ENCODE data around the gene CIBAR2. TPM values are rescaled to one million over a fixed set of nuclear protein-coding genes. Genes with fewer than 3 reads are reported as not detected.

Gene CIBAR2
- total and polyA plus RNA-seq, 2 experiments from 2014 or later, result not detected

GRCh38 chr16:85090873-85091521 is 21.3 kb downstream of the CIBAR2 start:
- 94 to 95% methylated on average over 8 of the region's 8 CpGs for WGBS, 2 experiments (ENCODE audit: low coverage in 1 of 2, low lambda C conversion rate in 2 of 2, missing lambda C conversion rate in 2 of 2)
- Histone ChIP-seq H3K9me2 (ENCODE audit: insufficient read depth) (no peaks in the 10 kb centered on the region), H3K4me2 (ENCODE audit: unreplicated experiment) (no peak overlapping the region), H3K4me3 (no peak overlapping the region), H4K20me1 (ENCODE audit: insufficient read depth) (no peaks in the 10 kb centered on the region), H3K4me1 (ENCODE audit: insufficient read depth) (no peaks in the 10 kb centered on the region), H3K36me3 (ENCODE audit: low read depth) (no peaks in the 10 kb centered on the region), H2AFZ (no peak overlapping the region), H3F3A (ENCODE audit: insufficient read depth) (no peaks in the 10 kb centered on the region), H3K79me2 (ENCODE audit: insufficient read depth) (no peaks in the 10 kb centered on the region), H3K9ac (no peak overlapping the region), H3K9me3 (ENCODE audit: low read depth) (no peaks in the 10 kb centered on the region), H3K27me3 (replicated peaks; ENCODE audit: insufficient read depth) (peaks cover 3% of the 10 kb centered on the region), H3K27ac (no peak overlapping the region)
- in situ Hi-C loops (cut with MboI), result no loop called here
- no peak for DNase-seq
- TF ChIP-seq EZH2 (IDR thresholded peaks at IDR 0.05; ENCODE audit: insufficient read depth, poor library complexity, severe bottlenecking) (no peak), EZH2phosphoT487 (IDR thresholded peaks at IDR 0.05; ENCODE audit: insufficient read depth, low read depth) (no peak)

- Histone ChIP-seq H4K20me1 (ENCODE audit: insufficient read depth) (no peaks in the 10 kb centered on the region), H3F3A (ENCODE audit: insufficient read depth) (no peaks in the 10 kb centered on the region), H2AFZ (no peak overlapping the region), H3K27me3 (replicated peaks; ENCODE audit: insufficient read depth) (no peaks in the 10 kb centered on the region), H3K9me3 (ENCODE audit: low read depth) (no peaks in the 10 kb centered on the region), H3K4me3 (no peak overlapping the region), H3K4me2 (ENCODE audit: unreplicated experiment) (no peak overlapping the region), H3K27ac (no peak overlapping the region), H3K9me2 (ENCODE audit: insufficient read depth) (no peaks in the 10 kb centered on the region), H3K9ac (no peak overlapping the region), H3K4me1 (ENCODE audit: insufficient read depth) (no peaks in the 10 kb centered on the region), H3K36me3 (ENCODE audit: low read depth) (no peaks in the 10 kb centered on the region), H3K79me2 (ENCODE audit: insufficient read depth) (no peaks in the 10 kb centered on the region)
- TF ChIP-seq EZH2 (IDR thresholded peaks at IDR 0.05; ENCODE audit: insufficient read depth, poor library complexity, severe bottlenecking) (no peak), EZH2phosphoT487 (IDR thresholded peaks at IDR 0.05; ENCODE audit: insufficient read depth, low read depth) (no peak)
- no peak for DNase-seq
- 92 to 94% methylated on average over 13 of the region's 13 CpGs for WGBS, 2 experiments (ENCODE audit: low coverage in 1 of 2, low lambda C conversion rate in 2 of 2, missing lambda C conversion rate in 2 of 2)
- in situ Hi-C loops (cut with MboI), result no loop called here
Observed at GRCh38 chr16:85090181-85090580, 22.1 kb downstream of the CIBAR2 start.

GRCh38 chr16:85089525-85089924 is 22.7 kb downstream of the CIBAR2 start:
- Histone ChIP-seq H3K4me2 (ENCODE audit: unreplicated experiment) (no peak overlapping the region), H4K20me1 (ENCODE audit: insufficient read depth) (no peaks in the 10 kb centered on the region), H3K9me3 (ENCODE audit: low read depth) (no peaks in the 10 kb centered on the region), H3K4me1 (ENCODE audit: insufficient read depth) (no peaks in the 10 kb centered on the region), H3K4me3 (no peak overlapping the region), H3K79me2 (ENCODE audit: insufficient read depth) (no peaks in the 10 kb centered on the region), H3K27ac (no peak overlapping the region), H3F3A (ENCODE audit: insufficient read depth) (no peaks in the 10 kb centered on the region), H3K9me2 (ENCODE audit: insufficient read depth) (no peaks in the 10 kb centered on the region), H3K36me3 (ENCODE audit: low read depth) (no peaks in the 10 kb centered on the region), H2AFZ (no peak overlapping the region), H3K27me3 (replicated peaks; ENCODE audit: insufficient read depth) (no peaks in the 10 kb centered on the region), H3K9ac (no peak overlapping the region)
- DNase-seq, result no peak
- in situ Hi-C loops (cut with MboI), result no loop called here
- TF ChIP-seq EZH2 (IDR thresholded peaks at IDR 0.05; ENCODE audit: insufficient read depth, poor library complexity, severe bottlenecking), result no peak
- TF ChIP-seq EZH2phosphoT487 (IDR thresholded peaks at IDR 0.05; ENCODE audit: insufficient read depth, low read depth), result no peak
- 85 to 91% methylated on average over 16 of the region's 16 CpGs for WGBS, 2 experiments (ENCODE audit: low coverage in 1 of 2, low lambda C conversion rate in 2 of 2, missing lambda C conversion rate in 2 of 2)

GRCh38 chr16:85088570-85089199 is 23.6 kb downstream of the CIBAR2 start:
- no peak overlapping the region for H3K4me3 ChIP-seq
- H3F3A ChIP-seq (ENCODE audit: insufficient read depth), result no peaks in the 10 kb centered on the region
- 89 to 91% methylated on average over 21 to 31 of the region's 31 CpGs for WGBS, 2 experiments (ENCODE audit: low coverage in 1 of 2, low lambda C conversion rate in 2 of 2, missing lambda C conversion rate in 2 of 2)
- H2AFZ ChIP-seq, result no peak overlapping the region
- in situ Hi-C loops (cut with MboI), result no loop called here
- no peaks in the 10 kb centered on the region for H3K27me3 ChIP-seq (replicated peaks; ENCODE audit: insufficient read depth)
- no peak overlapping the region for H3K4me2 ChIP-seq (ENCODE audit: unreplicated experiment)
- TF ChIP-seq EZH2 (IDR thresholded peaks at IDR 0.05; ENCODE audit: insufficient read depth, poor library complexity, severe bottlenecking) (no peak), EZH2phosphoT487 (IDR thresholded peaks at IDR 0.05; ENCODE audit: insufficient read depth, low read depth) (no peak)
- no peaks in the 10 kb centered on the region for H3K36me3 ChIP-seq (ENCODE audit: low read depth)
- H3K9me2 ChIP-seq (ENCODE audit: insufficient read depth), result no peaks in the 10 kb centered on the region
- no peak for DNase-seq
- no peak overlapping the region for H3K27ac ChIP-seq
- no peak overlapping the region for H3K9ac ChIP-seq
- no peaks in the 10 kb centered on the region for H3K4me1 ChIP-seq (ENCODE audit: insufficient read depth)
- no peaks in the 10 kb centered on the region for H3K9me3 ChIP-seq (ENCODE audit: low read depth)
- H4K20me1 ChIP-seq (ENCODE audit: insufficient read depth), result no peaks in the 10 kb centered on the region
- H3K79me2 ChIP-seq (ENCODE audit: insufficient read depth), result no peaks in the 10 kb centered on the region
